NCI-H2107 treated with DMSO at 0.1 percent for 48 hours (cell line): ENCODE measurements around the gene LYSMD4.

Experiments used
- DNase-seq: peaks from one replicate; lab custom pipeline; 2025; ENCODE audit not compliant: unreplicated experiment; lab: John Stamatoyannopoulos, UW

LYSMD4 gene

GRCh38 chr15:99732124-99732750 is 1.0 kb downstream of the LYSMD4 start:
- DNase-seq, result no peak

- no peak for DNase-seq
These were observed 1.7 kb downstream of the LYSMD4 start for GRCh38 chr15:99731336-99732123.

- no peak for DNase-seq
These were observed 3.3 kb downstream of the LYSMD4 start for GRCh38 chr15:99729920-99730319.

- DNase-seq, result no peak
These were observed 3.9 kb downstream of the LYSMD4 start for GRCh38 chr15:99729327-99729726.

GRCh38 chr15:99728916-99729315 is 4.3 kb downstream of the LYSMD4 start:
- no peak for DNase-seq

GRCh38 chr15:99727733-99728132 is 5.5 kb downstream of the LYSMD4 start:
- DNase-seq, result no peak

- DNase-seq, result no peak
These were observed 5.9 kb downstream of the LYSMD4 start for GRCh38 chr15:99727330-99727729.

- DNase-seq, result no peak
These were observed 6.9 kb downstream of the LYSMD4 start for GRCh38 chr15:99726333-99726732.

GRCh38 chr15:99722406-99722805 is 10.8 kb downstream of the LYSMD4 start:
- no peak for DNase-seq

- DNase-seq, result no peak
These were observed 11.3 kb downstream of the LYSMD4 start for GRCh38 chr15:99721896-99722295.

GRCh38 chr15:99721104-99721778 is 12.0 kb downstream of the LYSMD4 start:
- DNase-seq, result no peak

- no peak for DNase-seq
These were observed 12.7 kb downstream of the LYSMD4 start for GRCh38 chr15:99720533-99720932.

- DNase-seq, result peak; percentile 46
These were observed 14.1 kb downstream of the LYSMD4 start for GRCh38 chr15:99719096-99719541.

GRCh38 chr15:99718421-99718820 is 14.8 kb downstream of the LYSMD4 start:
- peak; percentile 5 for DNase-seq

GRCh38 chr15:99717161-99718009 is 15.9 kb downstream of the LYSMD4 start:
- DNase-seq, result no peak

GRCh38 chr15:99716540-99717095 is 16.6 kb downstream of the LYSMD4 start:
- DNase-seq, result no peak

- DNase-seq, result no peak
These were observed 20.8 kb downstream of the LYSMD4 start for GRCh38 chr15:99712415-99712814.

- DNase-seq, result no peak
These were observed 21.6 kb downstream of the LYSMD4 start for GRCh38 chr15:99711625-99712024.

- DNase-seq, result no peak
These were observed 23.8 kb downstream of the LYSMD4 start for GRCh38 chr15:99709243-99709986.

- no peak for DNase-seq
These were observed 24.7 kb downstream of the LYSMD4 start for GRCh38 chr15:99708563-99708962.
